ENCODE measurements around the gene AMOTL1.
"Not testable (repeated sequence)": the region's sequence is repeated elsewhere in the genome, so short reads cannot be mapped to it uniquely, and the experiment has no call there.

The AMOTL1 gene

DNA sequence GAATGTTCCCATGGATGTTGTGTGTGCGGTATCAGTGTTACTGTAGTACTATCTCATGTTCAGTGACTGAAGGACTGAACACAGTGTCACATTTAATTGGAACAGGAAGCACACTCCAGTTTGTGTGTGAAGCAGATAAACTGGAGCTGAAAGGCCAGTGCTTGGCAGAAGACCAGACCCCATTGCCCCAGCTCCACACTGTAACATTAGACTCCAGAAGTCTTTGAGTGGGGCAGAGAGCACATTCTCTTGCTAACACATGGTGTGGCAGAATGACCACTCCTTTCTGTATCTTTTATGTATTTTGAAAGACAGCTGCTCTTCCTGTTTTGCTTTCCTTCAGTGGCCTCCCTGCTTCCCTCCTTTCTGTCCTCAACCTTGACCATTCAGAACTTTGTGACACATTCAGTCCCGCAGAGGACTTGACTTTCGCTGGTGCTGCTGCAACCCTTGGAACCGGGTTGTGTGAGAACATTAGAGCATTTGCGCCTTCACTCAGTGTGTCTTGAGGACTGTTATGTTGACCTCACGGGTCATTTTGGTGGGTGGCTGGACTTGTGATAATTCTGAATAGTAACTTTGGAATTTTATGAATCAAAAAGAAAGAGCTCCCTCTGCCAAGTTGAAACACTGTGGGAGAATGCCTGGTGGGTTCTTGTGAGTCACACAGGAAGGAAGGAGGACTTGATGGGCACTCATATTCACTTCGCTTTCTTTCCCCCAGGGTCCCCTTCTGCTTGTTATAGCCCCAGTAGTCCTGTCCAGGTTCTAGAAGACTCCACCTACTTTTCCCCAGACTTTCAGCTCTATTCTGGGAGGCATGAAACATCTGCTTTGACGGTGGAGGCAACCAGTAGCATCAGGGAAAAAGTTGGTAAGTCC is 26.4 kb downstream of the AMOTL1 start:
- DNase-seq: no peak

- DNase-seq: no peak
Measured at GRCh38 chr11:94795476-94796189, 27.5 kb downstream of the AMOTL1 start.

DNA sequence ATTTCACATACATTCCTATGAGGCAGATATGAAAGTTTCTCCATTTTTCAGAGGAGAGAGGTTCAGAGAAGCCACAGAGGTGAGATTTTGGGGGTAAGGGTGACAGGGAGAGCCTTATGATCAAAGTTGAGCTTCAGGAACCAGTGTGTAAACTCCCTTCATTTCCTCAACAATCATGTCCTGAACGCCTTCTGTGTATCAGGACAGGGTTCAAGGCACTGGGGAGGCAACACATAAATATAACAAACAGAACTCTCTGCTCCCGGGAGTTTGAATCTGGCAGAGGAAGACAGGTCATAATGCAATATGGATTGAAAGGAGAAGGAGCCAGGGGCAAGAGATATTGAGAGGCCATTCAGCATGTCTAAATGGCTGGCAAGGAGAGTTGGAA is 28.0 kb downstream of the AMOTL1 start:
- no peak for DNase-seq

- DNase-seq: no peak
Measured at GRCh38 chr11:94796863-94797262, 28.7 kb downstream of the AMOTL1 start.

DNA sequence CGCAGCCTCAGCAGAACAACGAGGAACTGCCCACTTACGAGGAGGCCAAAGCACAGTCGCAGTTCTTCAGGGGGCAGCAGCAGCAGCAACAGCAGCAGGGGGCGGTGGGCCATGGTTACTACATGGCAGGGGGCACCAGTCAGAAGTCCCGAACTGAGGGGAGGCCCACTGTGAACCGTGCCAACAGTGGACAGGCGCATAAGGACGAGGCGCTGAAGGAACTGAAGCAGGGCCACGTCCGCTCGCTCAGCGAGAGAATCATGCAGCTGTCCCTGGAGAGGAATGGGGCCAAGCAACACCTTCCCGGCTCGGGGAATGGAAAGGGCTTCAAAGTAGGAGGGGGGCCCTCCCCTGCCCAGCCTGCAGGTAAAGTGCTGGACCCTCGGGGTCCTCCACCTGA is 31.6 kb downstream of the AMOTL1 start:
- no peak for DNase-seq

GRCh38 chr11:94800414-94800813 is 32.3 kb downstream of the AMOTL1 start:
- no peak for DNase-seq

DNA sequence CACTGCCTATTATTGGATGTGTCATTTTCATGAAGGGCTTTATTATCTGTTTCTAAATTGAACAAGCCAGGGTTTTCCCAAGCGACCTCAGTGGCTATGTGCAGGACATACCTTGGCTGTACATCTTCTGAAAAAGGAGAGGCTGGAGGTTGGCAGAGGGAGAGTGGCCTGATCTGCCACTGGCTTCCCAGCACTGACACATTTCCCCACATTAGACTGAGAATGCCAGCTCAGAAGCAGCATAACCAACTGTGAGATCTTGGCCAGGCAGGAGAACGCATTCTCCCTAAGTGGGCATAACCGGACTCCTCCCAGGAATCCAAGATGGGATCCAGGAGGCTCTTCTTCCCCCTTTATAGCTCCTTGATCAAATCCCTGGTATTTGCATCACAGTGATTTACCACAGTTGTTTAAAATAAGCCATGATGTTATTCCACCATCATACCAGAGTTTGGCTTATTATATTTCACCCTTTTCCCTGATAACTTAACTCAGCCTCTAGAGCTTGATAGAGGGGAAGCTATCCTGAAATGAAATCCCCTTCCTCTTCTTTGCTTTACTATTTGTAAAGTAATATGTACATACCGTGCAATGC is 33.8 kb downstream of the AMOTL1 start:
- DNase-seq: no peak

DNA sequence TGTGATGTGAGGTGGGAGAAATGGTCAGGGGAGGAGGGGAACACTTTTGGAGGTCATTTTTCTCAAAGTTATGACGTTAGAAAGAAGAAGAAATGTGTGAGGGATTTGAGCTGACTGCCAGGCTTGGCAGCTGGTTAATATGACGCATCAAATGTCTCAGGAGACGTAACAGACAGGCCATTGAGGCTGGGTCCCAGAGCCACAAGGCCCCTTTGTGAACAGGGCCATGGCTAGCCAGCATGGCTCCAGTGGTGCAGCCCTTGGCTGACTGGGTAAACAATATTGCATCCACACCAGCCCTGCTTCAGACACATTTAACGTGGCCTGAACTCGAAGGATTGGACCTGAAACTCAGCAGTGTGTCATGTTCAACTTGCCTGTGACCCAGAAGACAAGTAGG is 34.3 kb downstream of the AMOTL1 start:
- DNase-seq: no peak

GRCh38 chr11:94803491-94803890 is 35.3 kb downstream of the AMOTL1 start:
- no peak for DNase-seq

- DNase-seq: no peak
Measured at GRCh38 chr11:94804874-94805273, 36.7 kb downstream of the AMOTL1 start.

DNA sequence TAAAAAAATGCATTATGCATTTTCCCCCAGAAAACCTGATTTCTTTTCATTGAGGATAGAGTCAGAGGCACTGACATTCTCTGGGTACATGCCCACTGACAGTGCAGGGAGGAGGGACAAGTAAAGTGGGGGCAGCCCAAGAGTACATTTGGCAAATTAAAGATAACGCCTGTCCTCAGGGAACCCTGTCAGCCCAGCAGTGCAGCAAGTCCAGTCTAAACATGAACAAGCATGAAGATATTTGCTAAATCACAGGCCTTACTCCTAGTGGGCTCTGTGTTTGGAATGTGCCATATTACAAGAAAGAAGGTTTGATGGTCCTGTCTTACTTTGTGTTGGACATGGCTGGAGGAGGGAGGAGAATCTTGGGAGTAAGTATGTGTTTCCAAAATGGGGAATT is 37.9 kb downstream of the AMOTL1 start:
- DNase-seq: no peak

GRCh38 chr11:94806419-94806818 is 38.3 kb downstream of the AMOTL1 start:
- DNase-seq: no peak

DNA sequence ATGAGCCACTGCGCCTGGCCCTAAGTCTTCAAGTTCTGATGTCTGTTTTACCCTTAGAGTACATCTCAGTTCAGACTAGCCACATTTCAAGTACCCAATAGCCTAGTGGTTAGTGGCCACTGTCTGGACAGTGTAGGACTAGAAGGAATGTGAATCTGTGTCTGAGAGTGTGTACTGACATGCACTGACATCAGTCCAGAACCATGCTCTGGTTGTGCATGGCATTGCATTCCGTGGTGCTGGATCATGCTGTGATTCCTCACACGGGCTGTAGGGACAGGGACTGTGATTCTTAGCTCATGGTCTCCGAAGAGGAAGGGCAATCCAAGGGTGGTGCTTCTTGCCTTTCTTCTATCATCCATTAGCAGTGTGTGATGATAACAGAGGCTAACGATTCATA is 41.1 kb downstream of the AMOTL1 start:
- peak in 1 of 2 experiments; percentile 16 for DNase-seq

DNA sequence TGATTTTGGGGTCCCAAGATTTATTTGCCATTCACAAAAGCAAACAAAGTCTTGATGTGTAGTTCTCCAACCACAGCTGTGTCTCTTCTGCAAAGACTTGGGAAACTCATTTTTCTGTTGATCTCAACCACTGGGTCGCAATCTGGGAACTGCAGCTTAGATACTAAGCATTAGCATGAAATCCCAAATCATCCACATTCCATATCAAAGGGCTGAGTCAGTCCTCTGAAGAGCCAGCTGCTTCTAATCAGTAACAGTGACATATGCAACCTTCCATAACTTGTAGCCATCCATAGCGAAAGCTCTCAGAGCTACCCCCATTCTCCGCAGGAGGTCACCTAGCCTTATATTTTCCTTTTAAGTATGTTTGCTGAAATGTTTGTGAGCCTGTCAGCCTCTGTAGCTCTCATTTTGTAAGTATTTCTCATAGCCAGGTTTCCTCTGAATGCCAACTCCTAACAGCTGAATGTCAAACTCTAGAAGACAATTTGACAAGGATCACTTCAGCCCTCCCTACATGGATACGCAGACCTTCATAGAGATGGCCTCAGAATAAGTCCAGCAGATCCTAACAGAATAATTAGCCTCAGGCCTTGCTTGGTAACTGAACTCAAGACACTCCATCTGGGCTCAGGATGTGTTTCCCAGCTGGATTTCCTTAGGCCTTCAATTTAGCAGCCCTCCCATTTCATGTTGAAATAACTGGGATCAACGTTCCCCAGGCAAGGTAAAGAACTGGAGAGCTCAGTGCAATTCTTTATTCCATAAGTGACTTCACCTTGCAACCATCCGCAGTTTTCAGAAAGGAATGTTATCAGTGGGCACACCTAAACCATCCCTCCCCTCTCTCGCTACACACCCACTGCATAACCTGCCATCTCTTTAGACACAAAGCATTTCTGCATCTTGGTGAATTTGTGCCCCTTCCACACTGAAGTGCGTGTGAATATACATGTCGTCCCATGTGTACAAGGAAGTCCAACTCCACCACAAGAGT is 44.9 kb downstream of the AMOTL1 start:
- DNase-seq: not testable (repeated sequence)

DNA sequence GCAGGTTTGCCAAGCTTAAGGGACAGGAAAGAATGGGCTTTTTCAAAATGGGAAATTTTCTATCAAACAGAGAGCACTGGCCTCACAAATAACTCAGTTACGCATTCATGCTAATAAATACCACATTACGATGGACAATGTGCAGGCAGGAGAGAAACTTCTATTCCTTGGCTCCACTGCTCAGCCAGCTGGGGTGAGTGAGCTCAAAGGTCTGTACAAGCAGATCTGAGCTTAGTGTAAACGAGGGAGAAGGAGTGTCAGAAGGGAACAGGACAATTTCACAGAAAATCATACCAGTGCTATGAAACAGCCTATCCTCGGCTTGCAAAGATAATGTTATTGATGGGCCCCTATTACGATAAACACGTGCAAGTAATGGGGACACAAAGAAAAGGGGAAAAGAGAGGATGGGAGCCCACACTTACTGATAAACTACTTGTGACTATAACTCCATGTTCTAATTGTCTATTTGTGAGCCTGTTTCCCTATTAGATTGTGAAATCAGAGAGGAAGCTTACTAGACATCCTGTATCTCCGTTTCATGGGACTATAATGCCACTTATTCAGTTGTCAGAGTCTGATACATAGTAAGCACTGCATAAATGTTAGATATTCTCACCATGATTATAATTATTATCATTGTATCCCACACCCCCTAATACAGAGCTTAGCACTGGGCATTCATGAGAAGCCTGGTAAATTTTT is 46.3 kb downstream of the AMOTL1 start:
- DNase-seq: no peak

DNA sequence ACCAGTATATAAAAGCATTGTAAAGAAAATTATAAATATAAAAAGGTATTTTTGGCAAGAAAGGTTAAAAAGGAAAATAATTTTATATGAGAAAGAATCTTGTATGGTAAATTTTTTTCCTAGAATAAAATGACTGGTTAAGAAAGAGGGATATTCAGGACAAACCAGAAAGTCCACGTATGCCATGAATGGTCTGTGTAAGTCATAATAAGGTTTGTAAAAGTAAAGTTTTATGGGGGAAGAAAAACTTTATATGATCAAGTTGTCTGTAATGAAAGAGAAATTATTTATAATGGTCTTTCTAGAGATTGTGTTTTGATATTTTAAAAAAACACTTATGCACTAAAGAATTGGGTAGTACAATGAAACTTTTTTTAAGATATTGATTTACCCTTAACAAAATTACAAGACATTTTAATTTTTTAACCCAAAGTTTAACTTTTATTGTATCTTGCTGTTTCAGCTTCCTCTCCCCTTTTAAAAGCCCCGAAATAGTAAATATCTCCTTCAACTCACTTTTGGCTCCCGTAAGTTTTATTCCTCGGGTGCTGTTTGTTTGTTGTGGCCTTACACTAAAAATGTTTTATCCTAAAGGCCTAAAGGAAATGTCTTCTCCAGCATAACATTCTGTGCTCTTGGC is 47.7 kb downstream of the AMOTL1 start:
- peak in 1 of 2 experiments; percentile 38 for DNase-seq

DNA sequence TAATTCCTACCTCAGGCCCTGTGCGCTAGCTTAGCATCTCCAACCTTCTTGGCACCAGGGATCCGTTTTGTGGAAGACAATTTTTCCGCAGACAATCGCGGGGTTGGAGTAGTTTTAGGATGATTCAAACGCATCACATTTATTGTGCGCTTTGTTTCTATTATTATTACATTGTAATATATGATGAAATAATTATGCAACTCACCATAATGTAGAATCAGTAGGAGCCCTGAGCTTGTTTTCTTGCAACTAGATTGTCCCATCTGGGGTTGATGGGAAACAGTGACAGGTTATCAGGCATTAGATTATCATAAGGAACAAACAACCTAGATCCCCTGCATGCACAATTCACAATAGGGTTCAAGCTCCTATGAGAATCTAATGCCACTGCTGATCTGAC is 52.3 kb downstream of the AMOTL1 start:
- DNase-seq: no peak

GRCh38 chr11:94821439-94821838 is 53.3 kb downstream of the AMOTL1 start:
- DNase-seq: no peak

DNA sequence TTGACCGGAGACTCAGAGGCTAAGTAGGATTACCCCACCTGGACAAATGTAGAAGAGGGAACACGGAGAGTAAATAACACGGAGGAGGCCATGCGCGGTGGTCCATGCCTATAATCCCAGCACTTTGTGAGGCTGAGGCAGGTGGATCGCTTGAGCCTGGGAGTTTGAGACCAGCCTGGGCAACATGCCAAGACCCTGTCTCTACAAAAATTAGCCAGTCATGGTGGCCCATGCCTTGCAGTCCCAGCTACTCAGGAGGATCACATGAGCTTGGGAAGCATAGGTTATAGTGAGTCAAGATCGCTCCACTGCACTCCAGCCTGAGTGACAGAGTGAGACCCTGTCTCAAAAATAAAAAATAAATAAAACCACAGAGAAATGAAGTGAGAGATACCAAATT is 53.9 kb downstream of the AMOTL1 start:
- no peak for DNase-seq

- no peak for DNase-seq
Measured at GRCh38 chr11:94823102-94823732, 55.1 kb downstream of the AMOTL1 start.

DNA sequence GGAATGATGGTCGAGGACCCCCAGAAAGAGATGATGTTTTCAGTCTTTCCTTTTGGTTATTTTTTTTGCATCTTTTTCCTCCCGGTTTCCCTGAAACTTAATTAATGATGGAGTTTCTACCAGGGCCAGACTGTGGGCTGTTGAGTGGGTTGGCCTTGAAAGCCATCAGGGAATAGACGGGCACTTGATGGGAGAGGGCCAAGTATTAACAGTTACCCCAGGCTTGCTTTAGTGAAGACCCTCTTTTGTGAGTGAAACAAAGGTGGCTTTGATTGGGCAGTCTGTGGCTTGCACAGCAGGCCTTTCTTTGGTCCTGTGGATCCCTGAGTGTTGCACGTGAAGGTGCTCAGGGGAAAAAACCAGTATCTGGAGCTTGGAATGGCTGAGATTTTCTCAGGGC is 56.9 kb downstream of the AMOTL1 start:
- DNase-seq: no peak
